Keratinocyte (primary cell): ENCODE data around the gene CCDC63. TPM values are rescaled to one million over a fixed set of nuclear protein-coding genes. Genes with fewer than 3 reads are reported as not detected.

Source experiments
- DNase-seq: peaks from one replicate; pipeline ENCODE4 v3.0.0-alpha.2; 2011; ENCODE audit warnings: low read depth, missing footprints, low spot score
- FAIRE-seq: peaks from 2 replicates; lab custom pipeline; 2011; peaks lifted over from hg19 to GRCh38; lab: Jason Lieb, UNC
- H2AFZ ChIP-seq: 2 replicates; pipeline ENCODE4 v1.6.0; 2012; ENCODE audit warnings: low read length, control low read depth, inconsistent platforms; ENCODE audit not compliant: control insufficient read depth
- H3K27ac ChIP-seq: 2 replicates; pipeline ENCODE4 v1.5.1; 2011; ENCODE audit warnings: low read length; ENCODE audit not compliant: control insufficient read depth, insufficient read depth
- H3K27me3 ChIP-seq: 3 replicates; pipeline ENCODE4 v1.6.0; 2011; ENCODE audit warnings: low read length; ENCODE audit not compliant: control insufficient read depth, insufficient read depth; ENCODE audit errors: extremely low read depth
- H3K36me3 ChIP-seq, 2 experiments: 2 replicates in 1 of 2; 3 replicates in 1 of 2; pipeline ENCODE4 v1.5.1; 2011; ENCODE audit warnings: low read length in 2 of 2, mild to moderate bottlenecking in 1 of 2; ENCODE audit not compliant: control insufficient read depth in 2 of 2, insufficient read depth in 2 of 2; ENCODE audit errors: extremely low read depth in 1 of 2
- H3K4me1 ChIP-seq: 3 replicates; pipeline ENCODE4 v1.5.1; 2011; ENCODE audit warnings: low read length; ENCODE audit not compliant: control insufficient read depth, insufficient read depth; ENCODE audit errors: extremely low read depth
- H3K4me2 ChIP-seq: 3 replicates; pipeline ENCODE4 v1.6.0; 2011; ENCODE audit warnings: low read depth, low read length; ENCODE audit not compliant: control insufficient read depth, insufficient read depth; ENCODE audit errors: extremely low read depth
- H3K4me3 ChIP-seq, 3 experiments: fragments of 200-600 bp in 1 of 3; sonication (generic) in 1 of 3; 2 replicates in 2 of 3; 3 replicates in 1 of 3; pipeline ENCODE4 v1.5.1; 2011 to 2016; ENCODE audit warnings: low read length in 3 of 3, mild to moderate bottlenecking in 3 of 3, control low read depth in 2 of 3, inconsistent platforms in 1 of 3, low read depth in 1 of 3, mixed read lengths in 1 of 3, mixed run types in 1 of 3, moderate library complexity in 1 of 3; ENCODE audit not compliant: control insufficient read depth in 2 of 3, insufficient read depth in 2 of 3; ENCODE audit errors: extremely low read depth in 1 of 3
- H3K79me2 ChIP-seq: 2 replicates; pipeline ENCODE4 v1.6.0; 2012; ENCODE audit warnings: low read length; ENCODE audit not compliant: control insufficient read depth, insufficient read depth
- H3K9ac ChIP-seq: 3 replicates; pipeline ENCODE4 v1.6.0; 2011; ENCODE audit warnings: low read length; ENCODE audit not compliant: control insufficient read depth, insufficient read depth; ENCODE audit errors: extremely low read depth
- H3K9me1 ChIP-seq: 3 replicates; pipeline ENCODE4 v1.6.0; 2011; ENCODE audit warnings: low read length; ENCODE audit not compliant: control insufficient read depth, insufficient read depth; ENCODE audit errors: extremely low read depth
- H3K9me3 ChIP-seq: 2 replicates; pipeline ENCODE4 v1.5.1; 2012; ENCODE audit warnings: low read depth, low read length; ENCODE audit not compliant: control insufficient read depth
- H4K20me1 ChIP-seq: 3 replicates; pipeline ENCODE4 v1.6.0; 2011; ENCODE audit warnings: low read length; ENCODE audit not compliant: control insufficient read depth, insufficient read depth; ENCODE audit errors: extremely low read depth
- EZH2 ChIP-seq: IDR thresholded peaks from one replicate; pipeline ENCODE4 v1.6.1; 2012; ENCODE audit warnings: inconsistent platforms, mild to moderate bottlenecking, low read length, moderate library complexity
- dilution Hi-C: fragments of 300-500 bp; cut with MboI; formaldehyde crosslinking; loops from one replicate; pipeline ENCODE4 v1.7.0; 2020; ENCODE audit warnings: low sequenced_read_pairs; ENCODE audit not compliant: extremely low pct_ligation_motif_present
- polyA plus RNA-seq, 5 experiments: library from polyadenylated mRNA; depleted of rRNA in 3 of 5; stranded (reverse) in 3 of 5; stranded (forward) in 1 of 5; unstranded in 1 of 5; fragments of >200 nt; gene quantifications; 1 replicate in 1 of 5; 2 replicates in 3 of 5; 3 replicates in 1 of 5; pipeline versions ENCODE4 v1.2.1 to v1.2.3, GENCODE V29; 2011 to 2012; ENCODE audit warnings: missing spikeins in 2 of 5, low read depth in 1 of 5, low replicate concordance in 1 of 5
- TF ChIP-seq, protein P1 (sequence below), 3 experiments: IDR thresholded peaks in 1 of 3; conservative IDR thresholded peaks in 1 of 3; optimal IDR thresholded peaks in 1 of 3; 2 replicates in 2 of 3; 3 replicates in 1 of 3; pipeline versions ENCODE3 to v1.5.1; 2011; ENCODE audit warnings: low read length in 3 of 3, mild to moderate bottlenecking in 3 of 3, moderate library complexity in 2 of 3, control low read depth in 1 of 3, inconsistent platforms in 1 of 3; ENCODE audit not compliant: insufficient read depth in 2 of 3; ENCODE audit errors: extremely low read depth in 1 of 3

The CCDC63 gene
- polyA plus RNA-seq, 1 donor (not counting 4 experiments of a cell fraction or from before 2014, with no cell fraction given), result not detected

DNA sequence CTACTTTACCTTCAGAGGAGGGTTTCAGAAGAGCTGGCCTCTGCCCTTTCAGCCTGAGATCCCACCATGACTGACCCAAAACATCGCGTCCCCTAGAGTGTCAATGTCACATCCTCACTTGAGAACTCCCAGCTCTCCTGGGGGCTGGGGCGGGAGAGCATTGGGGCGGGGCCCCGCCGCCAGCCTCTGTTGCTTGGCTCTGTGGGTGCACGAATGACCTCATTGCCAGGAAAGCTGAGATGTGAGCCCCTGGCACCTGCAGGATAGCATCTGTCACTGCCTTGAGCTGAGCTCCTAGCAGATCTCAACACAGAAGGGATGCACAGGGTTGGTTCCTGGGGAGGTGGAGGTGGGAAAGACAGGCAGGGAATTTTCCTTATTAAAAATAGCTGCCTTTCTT is 94.1 kb downstream of the CCDC63 start:
- no peaks in the 10 kb centered on the region for H3K9me1 ChIP-seq

DNA sequence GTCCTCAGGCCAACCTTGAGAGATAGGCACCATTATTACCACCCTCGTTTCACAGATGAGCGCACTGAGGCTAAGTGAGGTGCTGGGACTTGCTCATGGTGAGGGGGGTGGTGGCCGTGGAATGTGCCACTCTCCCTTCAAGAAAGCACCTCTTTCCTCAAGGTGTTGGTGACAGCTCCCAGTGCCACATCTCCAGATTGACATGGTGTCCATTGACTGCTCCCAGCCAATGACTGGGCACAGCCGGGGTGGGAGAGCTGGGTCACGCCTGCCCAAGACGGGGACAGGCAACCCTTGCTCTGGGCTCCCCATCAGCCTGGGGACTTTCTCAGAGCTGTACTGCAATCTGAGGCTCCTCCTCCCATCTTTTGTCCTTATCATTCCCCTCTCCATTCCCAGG is 94.6 kb downstream of the CCDC63 start:
- Histone ChIP-seq H4K20me1 (no peaks in the 10 kb centered on the region), H3K9me3 (no peaks in the 10 kb centered on the region), H3K9ac (no peak overlapping the region), H3K27ac (no peak overlapping the region), H3K9me1 (no peaks in the 10 kb centered on the region), H3K4me1 (peaks cover 3% of the 10 kb centered on the region), H3K4me3 (no peak overlapping the region), H3K36me3 (no peaks in the 10 kb centered on the region), H3K79me2 (no peaks in the 10 kb centered on the region), H3K4me2 (no peak overlapping the region), H2AFZ (no peak overlapping the region), H3K27me3 (no peaks in the 10 kb centered on the region)
- dilution Hi-C loops, result no loop called here
- no peak for DNase-seq
- TF ChIP-seq, protein P1, sequence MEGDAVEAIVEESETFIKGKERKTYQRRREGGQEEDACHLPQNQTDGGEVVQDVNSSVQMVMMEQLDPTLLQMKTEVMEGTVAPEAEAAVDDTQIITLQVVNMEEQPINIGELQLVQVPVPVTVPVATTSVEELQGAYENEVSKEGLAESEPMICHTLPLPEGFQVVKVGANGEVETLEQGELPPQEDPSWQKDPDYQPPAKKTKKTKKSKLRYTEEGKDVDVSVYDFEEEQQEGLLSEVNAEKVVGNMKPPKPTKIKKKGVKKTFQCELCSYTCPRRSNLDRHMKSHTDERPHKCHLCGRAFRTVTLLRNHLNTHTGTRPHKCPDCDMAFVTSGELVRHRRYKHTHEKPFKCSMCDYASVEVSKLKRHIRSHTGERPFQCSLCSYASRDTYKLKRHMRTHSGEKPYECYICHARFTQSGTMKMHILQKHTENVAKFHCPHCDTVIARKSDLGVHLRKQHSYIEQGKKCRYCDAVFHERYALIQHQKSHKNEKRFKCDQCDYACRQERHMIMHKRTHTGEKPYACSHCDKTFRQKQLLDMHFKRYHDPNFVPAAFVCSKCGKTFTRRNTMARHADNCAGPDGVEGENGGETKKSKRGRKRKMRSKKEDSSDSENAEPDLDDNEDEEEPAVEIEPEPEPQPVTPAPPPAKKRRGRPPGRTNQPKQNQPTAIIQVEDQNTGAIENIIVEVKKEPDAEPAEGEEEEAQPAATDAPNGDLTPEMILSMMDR (optimal IDR thresholded peaks at IDR 0.05 in 1 of 3, IDR thresholded peaks at IDR 0.05 in 1 of 3, conservative IDR thresholded peaks at IDR 0.05 in 1 of 3; ENCODE audit: extremely low read depth in 1 of 3, insufficient read depth in 2 of 3, low read length in 3 of 3), result no peak
- TF ChIP-seq EZH2, result no peak
- no peak for FAIRE-seq

More for the DNA sequence above, 94.1 kb downstream of the CCDC63 start:
- Histone ChIP-seq H3K27ac (no peak overlapping the region), H3K79me2 (no peaks in the 10 kb centered on the region), H3K27me3 (no peaks in the 10 kb centered on the region), H3K9me3 (no peaks in the 10 kb centered on the region), H3K9ac (no peak overlapping the region), H3K4me2 (no peak overlapping the region), H2AFZ (no peak overlapping the region), H3K36me3 (no peaks in the 10 kb centered on the region), H4K20me1 (no peaks in the 10 kb centered on the region), H3K4me3 (no peak overlapping the region), H3K4me1 (peaks cover 3% of the 10 kb centered on the region)
- FAIRE-seq, result no peak
- TF ChIP-seq EZH2, result no peak
- TF ChIP-seq, protein P1 (optimal IDR thresholded peaks at IDR 0.05 in 1 of 3, IDR thresholded peaks at IDR 0.05 in 1 of 3, conservative IDR thresholded peaks at IDR 0.05 in 1 of 3; ENCODE audit: extremely low read depth in 1 of 3, insufficient read depth in 2 of 3, low read length in 3 of 3), result no peak
- DNase-seq, result no peak
- dilution Hi-C loops, result no loop called here
